SK-N-SH treated with all-trans-retinoic acid at 6 μM for 48 hours (cell line): ENCODE results near the gene COL28A1.
"Not testable (repeated sequence)": the region's sequence is repeated elsewhere in the genome, so short reads cannot be mapped to it uniquely, and the experiment has no call there.

Source experiments
- ATAC-seq: fragments of 200-7000 bp; cut with Tn5 transposase; 3 replicates; pipeline ENCODE4 v1.9.1; 2020; ENCODE audit warnings: mild to moderate bottlenecking, moderate library complexity
- ARNTL ChIP-seq: fragments of 450-650 bp; formaldehyde crosslinking; IDR thresholded peaks from 2 replicates; pipeline ENCODE4 v1.5.0; 2020; ENCODE audit warnings: low read depth, mild to moderate bottlenecking, moderate library complexity, borderline replicate concordance
- BACH2 ChIP-seq: fragments of 250-450 bp; sonication (Bioruptor Pico); IDR thresholded peaks from 2 replicates; pipeline ENCODE4 v1.9.0; 2021; ENCODE audit warnings: mild to moderate bottlenecking, borderline replicate concordance
- CSDC2 ChIP-seq: fragments of 250-450 bp; sonication (Bioruptor Pico); IDR thresholded peaks from 2 replicates; pipeline ENCODE4 v1.5.0; 2020; ENCODE audit warnings: mild to moderate bottlenecking, moderate library complexity
- CSRNP3 ChIP-seq: fragments of 250-450 bp; sonication (Bioruptor Pico); IDR thresholded peaks from 2 replicates; pipeline ENCODE4 v1.5.1; 2021; ENCODE audit warnings: mild to moderate bottlenecking, moderate library complexity
- ESRRG ChIP-seq: fragments of 250-450 bp; sonication (Bioruptor Pico); IDR thresholded peaks from 2 replicates; pipeline ENCODE4 v1.6.1; 2021; ENCODE audit warnings: mild to moderate bottlenecking
- GLIS3 ChIP-seq: fragments of 250-450 bp; sonication (Bioruptor Pico); IDR thresholded peaks from 2 replicates; pipeline ENCODE4 v1.5.0; 2020; ENCODE audit warnings: mild to moderate bottlenecking, moderate library complexity
- ISL1 ChIP-seq: fragments of 250-450 bp; sonication (Bioruptor Pico); IDR thresholded peaks from 2 replicates; pipeline ENCODE4 v2.1.2; 2022; ENCODE audit warnings: mild to moderate bottlenecking, moderate library complexity
- OSR1 ChIP-seq: fragments of 250-450 bp; sonication (Bioruptor Pico); IDR thresholded peaks from 2 replicates; pipeline ENCODE4 v1.8.0; 2022; ENCODE audit warnings: moderate library complexity, mild to moderate bottlenecking, inconsistent platforms
- PATZ1 ChIP-seq: fragments of 250-450 bp; sonication (Bioruptor Pico); IDR thresholded peaks from 2 replicates; pipeline ENCODE4 v1.8.0; 2020; ENCODE audit warnings: mild to moderate bottlenecking, moderate library complexity, borderline replicate concordance
- PPARA ChIP-seq: fragments of 250-450 bp; sonication (Bioruptor Pico); IDR thresholded peaks from 2 replicates; pipeline ENCODE4 v1.5.0; 2020; ENCODE audit warnings: mild to moderate bottlenecking, borderline replicate concordance
- RARB ChIP-seq: fragments of 250-450 bp; sonication (Bioruptor Pico); IDR thresholded peaks from 2 replicates; pipeline ENCODE4 v1.8.0; 2021; ENCODE audit warnings: mild to moderate bottlenecking, moderate library complexity
- SNAI2 ChIP-seq: fragments of 250-450 bp; sonication (Bioruptor Pico); IDR thresholded peaks from 2 replicates; pipeline ENCODE4 v1.5.0; 2020; ENCODE audit warnings: mild to moderate bottlenecking, moderate library complexity
- TCF4 ChIP-seq: fragments of 250-450 bp; sonication (Bioruptor Pico); IDR thresholded peaks from 2 replicates; pipeline ENCODE4 v1.8.0; 2021; ENCODE audit warnings: mild to moderate bottlenecking, moderate library complexity, borderline replicate concordance
- TOX ChIP-seq: fragments of 250-450 bp; sonication (Bioruptor Pico); IDR thresholded peaks from 2 replicates; pipeline ENCODE4 v1.8.0; 2021; ENCODE audit warnings: mild to moderate bottlenecking, moderate library complexity, borderline replicate concordance
- TSHZ2 ChIP-seq: fragments of 250-450 bp; sonication (Bioruptor Pico); IDR thresholded peaks from 2 replicates; pipeline ENCODE4 v1.5.0; 2020; ENCODE audit warnings: mild to moderate bottlenecking, moderate library complexity
- ZC3H10 ChIP-seq: fragments of 250-450 bp; sonication (Bioruptor Pico); IDR thresholded peaks from 2 replicates; pipeline ENCODE4 v1.5.1; 2021; ENCODE audit warnings: mild to moderate bottlenecking, moderate library complexity
- ZFP3 ChIP-seq: fragments of 250-450 bp; sonication (Bioruptor Pico); IDR thresholded peaks from 2 replicates; pipeline ENCODE4 v1.5.0; 2020; ENCODE audit warnings: mild to moderate bottlenecking, moderate library complexity
- ZFP30 ChIP-seq: fragments of 450-650 bp; formaldehyde crosslinking; IDR thresholded peaks from 2 replicates; pipeline ENCODE4 v1.5.0; 2022; ENCODE audit warnings: mild to moderate bottlenecking, moderate library complexity
- ZNF565 ChIP-seq: fragments of 450-650 bp; formaldehyde crosslinking; conservative IDR thresholded peaks from 2 replicates; pipeline ENCODE4 v1.5.0; 2020; ENCODE audit warnings: low read depth, mild to moderate bottlenecking, moderate library complexity
- ZNF70 ChIP-seq: fragments of 450-650 bp; formaldehyde crosslinking; IDR thresholded peaks from 2 replicates; pipeline ENCODE4 v1.5.0; 2020; ENCODE audit warnings: mild to moderate bottlenecking, moderate library complexity
- ZNF8 ChIP-seq: fragments of 450-650 bp; formaldehyde crosslinking; IDR thresholded peaks from 2 replicates; pipeline ENCODE4 v1.5.0; 2020; ENCODE audit warnings: mild to moderate bottlenecking, moderate library complexity
- TF ChIP-seq, protein P1 (sequence below): fragments of 250-450 bp; sonication (Bioruptor Pico); IDR thresholded peaks from 2 replicates; pipeline ENCODE4 v1.8.0; 2021; ENCODE audit warnings: low read depth, mild to moderate bottlenecking, moderate library complexity, borderline replicate concordance

COL28A1 gene

DNA sequence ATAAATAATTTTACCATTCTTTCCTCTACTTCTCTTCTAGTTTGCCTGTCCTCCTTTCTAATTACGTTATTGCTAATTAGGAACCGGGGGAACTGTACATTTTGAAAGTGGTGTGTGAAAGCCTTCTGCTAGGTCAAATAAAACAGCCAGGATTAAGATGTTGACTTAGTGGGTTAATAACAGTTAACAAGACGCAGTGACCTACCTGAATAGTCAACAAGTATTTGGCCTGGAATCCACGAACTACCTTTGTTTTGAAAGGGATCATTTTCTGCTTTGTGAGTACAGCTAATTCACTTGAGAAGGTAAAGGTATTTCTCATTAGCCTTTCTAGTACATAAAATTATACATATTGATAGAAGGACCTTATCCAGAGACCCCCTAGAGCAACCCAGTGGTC, 139.9 kb downstream of the COL28A1 start:
- TF ChIP-seq SNAI2 (no peak), OSR1 (no peak), PPARA (CRISPR knock-in tag) (no peak), TOX (no peak), ESRRG (no peak), CSDC2 (CRISPR knock-in tag) (no peak), PATZ1 (CRISPR knock-in tag) (no peak), TCF4 (CRISPR knock-in tag) (no peak), GLIS3 (CRISPR knock-in tag) (no peak), ZFP3 (CRISPR knock-in tag) (no peak), ZNF70 (CRISPR knock-in tag) (no peak), ZFP30 (CRISPR knock-in tag) (no peak), ZNF8 (no peak), ZNF565 (CRISPR knock-in tag) (no peak), ZC3H10 (CRISPR knock-in tag) (no peak), ARNTL (no peak), TSHZ2 (no peak), RARB (no peak), ISL1 (CRISPR knock-in tag) (no peak)
- TF ChIP-seq, protein P1, sequence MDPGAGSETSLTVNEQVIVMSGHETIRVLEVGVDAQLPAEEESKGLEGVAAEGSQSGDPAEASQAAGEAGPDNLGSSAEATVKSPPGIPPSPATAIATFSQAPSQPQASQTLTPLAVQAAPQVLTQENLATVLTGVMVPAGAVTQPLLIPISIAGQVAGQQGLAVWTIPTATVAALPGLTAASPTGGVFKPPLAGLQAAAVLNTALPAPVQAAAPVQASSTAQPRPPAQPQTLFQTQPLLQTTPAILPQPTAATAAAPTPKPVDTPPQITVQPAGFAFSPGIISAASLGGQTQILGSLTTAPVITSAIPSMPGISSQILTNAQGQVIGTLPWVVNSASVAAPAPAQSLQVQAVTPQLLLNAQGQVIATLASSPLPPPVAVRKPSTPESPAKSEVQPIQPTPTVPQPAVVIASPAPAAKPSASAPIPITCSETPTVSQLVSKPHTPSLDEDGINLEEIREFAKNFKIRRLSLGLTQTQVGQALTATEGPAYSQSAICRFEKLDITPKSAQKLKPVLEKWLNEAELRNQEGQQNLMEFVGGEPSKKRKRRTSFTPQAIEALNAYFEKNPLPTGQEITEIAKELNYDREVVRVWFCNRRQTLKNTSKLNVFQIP = no peak
- TF ChIP-seq, all 23 proteins: peak for 0
- ATAC-seq = no peak

DNA sequence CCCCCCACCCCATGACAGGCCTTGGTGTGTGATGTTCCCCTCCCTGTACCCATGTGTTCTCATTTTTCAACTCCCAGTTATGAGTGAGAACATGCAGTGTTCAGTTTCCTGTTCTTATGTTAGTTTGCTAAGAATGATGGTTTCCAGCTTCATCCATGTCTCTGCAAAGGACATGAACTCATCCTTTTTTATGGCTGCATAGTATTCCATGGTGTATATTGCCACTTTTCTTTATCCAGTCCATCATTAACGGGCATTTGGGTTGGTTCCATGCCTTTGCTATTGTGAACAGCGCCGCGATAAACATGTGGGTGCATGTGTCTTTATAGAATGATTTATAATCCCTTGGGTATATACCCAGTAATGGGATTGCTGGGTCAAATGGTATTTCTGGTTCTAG, 147.5 kb downstream of the COL28A1 start:
- ATAC-seq = not testable (repeated sequence)

- TF ChIP-seq ZC3H10 (CRISPR knock-in tag) (no peak), ZFP3 (CRISPR knock-in tag) (no peak), ZNF565 (CRISPR knock-in tag) (no peak), CSDC2 (CRISPR knock-in tag) (no peak), ISL1 (CRISPR knock-in tag) (no peak), BACH2 (CRISPR knock-in tag) (no peak), ESRRG (no peak), TCF4 (CRISPR knock-in tag) (no peak), ARNTL (no peak), CSRNP3 (CRISPR knock-in tag) (no peak), RARB (no peak), SNAI2 (no peak), ZNF8 (no peak)
- TF ChIP-seq, protein P1 = no peak
- ATAC-seq = no peak
Measured at GRCh38 chr7:7385421-7385820, 150.3 kb downstream of the COL28A1 start.
